Rectal smooth muscle tissue (tissue), 1 donor: ENCODE results near the gene FGD4.

ENCODE experiments used
- H3K27ac ChIP-seq: one replicate; pipeline ENCODE4 v1.7.0; 2013; ENCODE audit warnings: low read depth, low read length, inconsistent platforms
- H3K27me3 ChIP-seq: one replicate; pipeline ENCODE4 v1.7.0; 2013; ENCODE audit warnings: low read length; ENCODE audit not compliant: control insufficient read depth, insufficient read depth
- H3K36me3 ChIP-seq: one replicate; pipeline ENCODE4 v1.7.0; 2013; ENCODE audit warnings: low read length; ENCODE audit not compliant: control insufficient read depth, insufficient read depth
- H3K4me1 ChIP-seq: one replicate; pipeline ENCODE4 v1.7.0; 2013; ENCODE audit warnings: low read length; ENCODE audit not compliant: control insufficient read depth, insufficient read depth
- H3K4me3 ChIP-seq: one replicate; pipeline ENCODE4 v1.7.0; 2013; ENCODE audit warnings: low read length
- H3K9ac ChIP-seq: one replicate; pipeline ENCODE4 v1.7.0; 2013; ENCODE audit warnings: low read length

The FGD4 gene

DNA sequence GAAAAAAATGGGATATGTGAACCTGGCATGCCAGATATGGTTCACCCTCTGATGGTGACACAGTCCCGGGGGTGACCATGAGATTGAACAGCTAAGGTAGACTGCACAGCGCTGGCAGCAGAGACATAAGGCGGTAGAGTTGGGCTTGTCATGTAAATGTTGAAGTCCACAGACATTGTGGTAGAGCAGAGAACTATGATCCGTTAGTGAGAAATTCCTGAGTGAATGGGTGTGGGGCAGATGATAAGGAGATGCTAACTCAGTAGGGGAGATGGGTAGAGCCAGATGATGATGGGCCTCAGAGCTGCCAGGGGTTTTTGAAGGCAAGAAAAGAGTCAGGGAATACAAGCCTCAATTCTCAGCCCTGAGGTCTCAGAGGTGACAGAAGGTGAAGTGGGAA lies 228.6 kb downstream of the FGD4 start:
- Histone ChIP-seq H3K4me1 (no peaks in the 10 kb centered on the region), H3K9ac (no peak overlapping the region), H3K36me3 (peaks cover 2% of the 10 kb centered on the region), H3K27ac (no peak overlapping the region), H3K27me3 (no peaks in the 10 kb centered on the region), H3K4me3 (no peak overlapping the region)

DNA sequence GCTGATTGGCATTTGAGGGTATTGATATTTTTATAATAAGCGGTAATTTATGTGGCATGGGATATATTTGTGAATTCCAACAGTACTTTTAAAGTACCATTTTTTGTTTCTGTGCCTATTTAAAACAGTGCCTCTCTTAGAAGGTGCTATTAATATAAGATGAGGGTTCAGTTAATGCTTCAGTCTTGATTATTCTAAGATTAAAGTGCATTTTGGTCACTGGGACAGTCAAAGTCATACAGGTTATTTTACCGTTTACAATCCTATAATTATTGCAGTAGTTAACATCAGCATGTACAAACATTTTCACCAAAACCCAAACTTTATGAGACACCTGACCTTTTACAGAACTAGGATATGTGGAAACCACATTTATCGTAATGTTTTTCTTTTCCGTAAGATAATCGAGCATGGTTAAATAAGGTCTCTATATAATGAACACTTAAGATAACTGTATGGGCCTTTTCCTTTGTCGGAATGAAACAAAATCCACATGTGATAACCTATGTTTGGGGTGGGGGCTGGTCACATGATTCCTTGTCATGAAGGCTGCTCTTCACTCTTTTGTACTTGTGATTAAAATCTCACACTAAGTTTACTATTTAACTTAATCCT lies 242.0 kb downstream of the FGD4 start:
- Histone ChIP-seq H3K4me3 (no peak overlapping the region), H3K9ac (no peak overlapping the region), H3K27me3 (no peaks in the 10 kb centered on the region), H3K36me3 (no peaks in the 10 kb centered on the region), H3K4me1 (no peaks in the 10 kb centered on the region), H3K27ac (no peak overlapping the region)

DNA sequence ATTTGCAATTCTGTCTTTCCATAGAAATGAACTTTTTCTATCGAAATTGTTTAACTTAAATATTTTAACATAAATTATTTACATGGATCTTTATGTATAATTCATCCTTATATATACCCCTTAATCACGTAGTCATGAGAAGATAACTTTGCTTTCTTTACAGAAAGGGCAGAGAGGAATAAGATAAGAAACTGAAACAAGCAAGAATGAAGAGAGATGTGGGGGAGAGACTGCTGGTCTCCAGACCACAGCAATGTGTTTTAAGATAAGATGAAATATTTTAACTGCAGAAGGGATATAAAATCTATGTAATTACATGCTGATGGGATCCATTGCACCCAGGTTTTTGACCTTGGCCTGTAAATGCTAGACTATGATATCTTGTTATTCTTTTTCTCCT lies 245.1 kb downstream of the FGD4 start:
- Histone ChIP-seq H3K36me3 (no peaks in the 10 kb centered on the region), H3K27me3 (no peaks in the 10 kb centered on the region), H3K4me3 (no peak overlapping the region), H3K9ac (no peak overlapping the region), H3K4me1 (no peaks in the 10 kb centered on the region), H3K27ac (no peak overlapping the region)

DNA sequence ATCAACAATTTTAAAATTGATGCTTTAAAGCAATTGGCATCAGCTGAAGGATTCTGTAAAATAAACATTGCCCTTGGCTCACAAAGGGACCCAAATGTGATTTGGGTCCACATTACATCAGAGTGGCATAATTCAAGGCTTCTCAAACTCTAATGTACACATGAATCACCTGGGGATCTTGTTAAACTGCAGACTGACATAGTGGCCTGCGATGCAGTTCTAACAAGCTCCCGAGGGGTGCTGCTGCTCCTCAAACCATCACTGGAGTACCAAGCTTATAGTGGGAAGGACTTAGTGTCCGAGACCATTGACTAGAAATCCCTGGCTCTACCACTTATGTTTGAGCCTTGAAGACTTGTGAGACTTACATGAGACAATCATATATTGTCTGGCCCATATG lies 247.9 kb downstream of the FGD4 start:
- H3K4me3 ChIP-seq: no peak overlapping the region

DNA sequence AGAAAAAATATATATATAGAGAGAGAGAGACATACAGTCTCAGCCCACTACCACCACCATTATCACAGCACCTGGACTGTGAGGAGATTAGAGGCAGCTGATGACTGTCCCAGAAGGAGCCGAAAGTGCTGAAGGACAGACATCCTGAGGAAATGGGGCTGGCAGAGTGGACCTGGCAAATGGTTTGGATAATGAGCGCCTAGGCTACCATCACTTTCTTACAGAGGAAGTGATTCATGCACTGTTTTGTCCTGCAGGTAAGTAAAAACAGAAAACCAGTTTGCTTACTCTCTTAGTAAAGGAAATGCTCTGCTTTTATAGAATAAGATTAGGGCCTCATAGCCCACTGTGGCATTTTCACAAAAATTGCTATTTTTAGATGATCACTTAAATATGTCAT lies 251.2 kb downstream of the FGD4 start:
- Histone ChIP-seq H3K27me3 (no peaks in the 10 kb centered on the region), H3K36me3 (no peaks in the 10 kb centered on the region), H3K9ac (no peak overlapping the region), H3K27ac (no peak overlapping the region), H3K4me1 (no peaks in the 10 kb centered on the region), H3K4me3 (no peak overlapping the region)

More for the DNA sequence above, 247.9 kb downstream of the FGD4 start:
- Histone ChIP-seq H3K9ac (no peak overlapping the region), H3K36me3 (no peaks in the 10 kb centered on the region), H3K4me1 (no peaks in the 10 kb centered on the region), H3K27me3 (no peaks in the 10 kb centered on the region), H3K27ac (no peak overlapping the region)

DNA sequence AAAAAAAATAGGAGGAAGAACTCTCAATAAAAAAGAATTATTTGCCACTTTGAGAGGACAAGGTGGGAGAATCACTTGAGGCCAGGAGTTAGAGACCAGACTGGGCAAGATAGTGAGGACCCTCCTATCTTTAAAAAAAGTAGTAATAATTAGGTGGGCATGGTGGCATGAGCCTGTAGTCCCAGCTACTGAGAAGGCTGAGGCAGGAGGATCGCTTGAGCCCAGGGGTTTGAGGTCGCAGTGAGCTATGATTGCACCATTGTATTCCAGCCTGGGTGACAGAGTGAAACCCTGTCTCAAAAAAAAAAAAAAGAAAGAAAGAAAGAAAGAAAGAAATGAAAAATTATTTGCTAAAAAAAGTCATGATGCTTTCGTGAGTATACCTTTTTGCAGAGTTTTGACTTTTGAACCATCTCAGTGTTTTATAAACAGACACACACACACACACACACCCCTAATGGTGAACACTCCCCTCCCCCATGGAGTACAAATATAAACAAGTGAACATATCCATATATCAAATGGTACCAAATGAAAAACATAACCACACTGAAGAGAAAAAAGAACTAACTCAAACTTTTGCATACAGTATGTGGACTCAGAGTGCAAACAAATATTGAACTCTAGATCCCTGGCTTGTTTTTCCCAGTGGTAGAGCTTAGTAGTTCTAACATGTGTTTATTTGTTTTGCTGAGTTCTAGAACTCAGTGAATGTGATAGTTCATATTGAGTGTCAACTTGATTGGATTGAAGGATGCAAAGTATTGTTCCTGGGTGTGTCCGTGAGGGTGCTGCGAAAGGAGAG lies 252.0 kb downstream of the FGD4 start:
- no peak overlapping the region for H3K27ac ChIP-seq
- H3K27me3 ChIP-seq: no peaks in the 10 kb centered on the region
- H3K4me3 ChIP-seq: no peak overlapping the region
- no peak overlapping the region for H3K9ac ChIP-seq
- H3K4me1 ChIP-seq: no peaks in the 10 kb centered on the region
- H3K36me3 ChIP-seq: no peaks in the 10 kb centered on the region

DNA sequence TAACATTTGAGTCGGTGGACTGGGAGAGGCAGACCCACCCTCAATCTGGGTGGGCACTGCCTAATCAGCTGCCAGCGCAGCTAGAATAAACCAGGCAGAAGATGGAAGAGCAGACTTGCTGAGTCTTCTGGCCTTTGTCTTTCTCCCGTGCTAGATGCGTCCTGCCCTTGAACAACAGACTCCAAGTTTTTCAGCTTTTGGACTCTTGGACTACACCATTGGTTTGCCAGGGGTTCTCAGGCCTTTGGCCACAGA lies 252.5 kb downstream of the FGD4 start:
- Histone ChIP-seq H3K4me1 (no peaks in the 10 kb centered on the region), H3K36me3 (no peaks in the 10 kb centered on the region), H3K4me3 (no peak overlapping the region), H3K27me3 (no peaks in the 10 kb centered on the region), H3K27ac (no peak overlapping the region), H3K9ac (no peak overlapping the region)

DNA sequence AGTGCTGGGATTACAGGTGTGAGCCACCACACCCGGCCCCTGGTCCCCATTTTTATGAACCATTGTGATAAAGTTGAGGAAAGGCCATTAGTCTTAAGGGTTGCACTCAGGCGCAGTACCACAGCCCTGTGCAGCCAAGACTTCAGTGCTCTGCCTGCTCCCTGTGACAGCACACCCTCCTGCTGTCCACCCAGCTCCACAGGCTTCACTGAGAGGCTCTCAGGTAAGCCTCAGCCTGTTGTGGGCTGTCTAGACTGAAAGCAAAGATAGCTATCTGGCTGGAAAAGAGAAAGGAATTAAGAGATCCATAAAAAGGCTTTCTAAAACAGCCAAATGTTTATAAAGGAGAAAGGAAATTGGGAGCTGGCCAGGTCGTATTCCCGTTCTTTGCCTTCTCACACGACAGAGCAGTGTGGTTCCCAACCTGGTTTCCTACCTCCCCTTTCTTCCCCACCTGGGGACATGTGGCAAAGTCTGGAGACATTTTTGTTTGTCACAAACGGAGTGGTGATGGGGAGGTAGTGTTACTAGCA lies 260.6 kb downstream of the FGD4 start:
- H3K4me1 ChIP-seq: no peaks in the 10 kb centered on the region
- no peaks in the 10 kb centered on the region for H3K27me3 ChIP-seq
- H3K27ac ChIP-seq: peak overlapping the region; percentile 55
- H3K4me3 ChIP-seq: no peak overlapping the region
- H3K9ac ChIP-seq: no peak overlapping the region
- H3K36me3 ChIP-seq: no peaks in the 10 kb centered on the region

DNA sequence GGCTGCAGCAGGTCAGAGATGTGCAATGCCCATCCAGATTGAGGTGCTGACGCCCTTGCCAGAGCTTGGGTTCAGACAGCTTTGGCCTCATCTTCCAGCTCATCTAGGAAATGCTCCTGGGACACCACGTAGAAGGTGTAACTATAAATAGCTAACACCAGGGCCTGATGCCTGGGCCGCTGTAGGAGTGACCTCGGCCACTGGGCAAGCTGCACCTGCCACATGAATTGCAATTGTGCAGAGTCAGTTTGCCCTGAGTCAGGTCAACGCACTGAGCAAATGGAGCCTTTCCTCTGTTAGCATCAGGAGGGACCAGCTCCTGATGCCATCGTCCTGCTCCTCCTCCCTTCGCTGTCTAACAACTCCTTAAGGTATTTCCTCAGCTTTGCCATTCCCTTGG lies 262.3 kb downstream of the FGD4 start:
- no peaks in the 10 kb centered on the region for H3K27me3 ChIP-seq
- no peaks in the 10 kb centered on the region for H3K36me3 ChIP-seq
- no peaks in the 10 kb centered on the region for H3K4me1 ChIP-seq
- no peak overlapping the region for H3K27ac ChIP-seq
- no peak overlapping the region for H3K9ac ChIP-seq
- H3K4me3 ChIP-seq: no peak overlapping the region

DNA sequence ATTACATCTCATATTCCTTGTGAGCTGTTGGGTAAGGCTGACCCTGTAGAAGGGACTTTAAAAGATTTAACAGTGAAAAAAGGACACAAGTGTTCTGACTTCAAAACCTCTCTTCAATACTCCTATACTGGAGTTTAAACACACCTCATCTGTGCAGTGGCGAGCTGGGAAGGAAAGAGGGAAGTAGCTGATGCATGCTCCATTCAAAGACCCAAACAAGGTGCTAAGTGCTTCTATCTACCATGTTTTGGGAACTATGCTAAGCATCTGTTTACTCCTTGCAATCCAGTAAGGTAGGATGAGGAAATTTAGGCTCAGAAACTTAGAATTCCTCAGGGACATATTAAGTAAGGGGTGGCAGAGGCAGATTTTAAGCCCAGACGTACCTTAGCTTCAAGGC lies 263.3 kb downstream of the FGD4 start:
- H3K4me3 ChIP-seq: no peak overlapping the region
- H3K27me3 ChIP-seq: no peaks in the 10 kb centered on the region
- H3K27ac ChIP-seq: no peak overlapping the region
- no peaks in the 10 kb centered on the region for H3K36me3 ChIP-seq
- H3K9ac ChIP-seq: no peak overlapping the region
- H3K4me1 ChIP-seq: no peaks in the 10 kb centered on the region

DNA sequence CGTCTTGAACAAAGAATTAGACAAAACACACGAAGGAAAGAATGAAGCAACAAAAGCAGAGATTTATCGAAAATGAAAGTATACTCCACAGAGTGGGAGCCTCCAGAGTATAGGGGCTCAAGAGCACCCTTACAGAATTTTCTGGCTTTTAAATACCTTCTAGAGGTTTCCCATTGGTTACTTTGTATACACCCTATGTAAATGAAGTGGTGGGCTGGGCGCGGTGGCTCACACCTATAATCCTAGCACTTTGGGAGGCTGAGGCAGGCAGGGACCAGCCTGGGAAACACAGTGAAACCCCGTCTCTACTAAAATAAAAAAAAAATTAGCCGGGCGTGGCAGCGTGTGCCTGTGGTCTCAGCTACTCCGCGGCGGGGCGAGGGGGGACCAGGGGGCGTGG lies 266.7 kb downstream of the FGD4 start:
- no peaks in the 10 kb centered on the region for H3K27me3 ChIP-seq
- H3K4me1 ChIP-seq: no peaks in the 10 kb centered on the region
- H3K9ac ChIP-seq: no peak overlapping the region
- H3K4me3 ChIP-seq: no peak overlapping the region
- no peaks in the 10 kb centered on the region for H3K36me3 ChIP-seq
- no peak overlapping the region for H3K27ac ChIP-seq

DNA sequence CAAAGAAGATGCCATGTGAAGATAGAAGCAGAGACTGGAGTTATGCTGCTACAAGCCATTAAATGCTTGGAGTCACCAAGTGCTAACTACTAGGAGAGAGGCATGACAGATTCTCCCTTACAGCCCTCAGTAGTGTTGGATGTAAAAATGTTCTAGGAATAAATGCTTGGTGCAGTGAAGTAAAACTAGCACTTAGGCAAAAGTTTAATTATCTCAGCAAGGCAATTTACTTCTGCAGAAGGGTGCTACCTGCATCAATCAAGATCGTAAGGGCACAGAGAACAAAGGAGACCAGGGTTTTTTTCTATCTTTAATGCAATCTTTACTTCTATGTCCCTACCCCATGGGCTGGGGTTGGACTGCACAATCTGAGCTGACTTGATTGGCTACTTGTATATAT lies 270.2 kb downstream of the FGD4 start:
- H3K27ac ChIP-seq: no peak overlapping the region
- H3K9ac ChIP-seq: no peak overlapping the region
- no peaks in the 10 kb centered on the region for H3K4me1 ChIP-seq
- H3K27me3 ChIP-seq: no peaks in the 10 kb centered on the region
- H3K4me3 ChIP-seq: no peak overlapping the region
- no peaks in the 10 kb centered on the region for H3K36me3 ChIP-seq
